Nephron (organoid): ENCODE data around the gene ZNF625.
A peak's percentile ranks its signal among the peaks of the same experiment; 100 is the strongest.

ENCODE experiments used
- H3K27ac Mint-ChIP-seq, 3 experiments: 2 replicates each; pipeline ENCODE4 v1.8.0; 2020; ENCODE audit warnings: mixed read lengths in 3 of 3, mild to moderate bottlenecking in 2 of 3, moderate library complexity in 1 of 3
- H3K27me3 Mint-ChIP-seq: 2 replicates; pipeline ENCODE4 v1.8.0; 2021; ENCODE audit warnings: low read depth, mild to moderate bottlenecking, moderate library complexity, mixed read lengths
- H3K36me3 Mint-ChIP-seq: 2 replicates; pipeline ENCODE4 v1.8.0; 2020; ENCODE audit warnings: low read depth, mixed read lengths
- H3K4me1 Mint-ChIP-seq: 2 replicates; pipeline ENCODE4 v1.8.0; 2020; ENCODE audit warnings: mixed read lengths
- H3K4me3 Mint-ChIP-seq, 3 experiments: 2 replicates each; pipeline ENCODE4 v1.8.0; 2020; ENCODE audit warnings: mild to moderate bottlenecking in 3 of 3, mixed read lengths in 3 of 3, moderate library complexity in 2 of 3
- H3K9me3 Mint-ChIP-seq: 2 replicates; pipeline ENCODE4 v1.8.0; 2020; ENCODE audit warnings: mixed read lengths
- TF ChIP-seq, protein P1 (sequence below), 3 experiments: fragments of 200-600 bp; sonication (generic); IDR thresholded peaks; one replicate each; pipeline ENCODE4 v1.5.0; 2021; ENCODE audit warnings: antibody characterized with exemption in 3 of 3; ENCODE audit not compliant: unreplicated experiment in 3 of 3

Gene ZNF625

DNA sequence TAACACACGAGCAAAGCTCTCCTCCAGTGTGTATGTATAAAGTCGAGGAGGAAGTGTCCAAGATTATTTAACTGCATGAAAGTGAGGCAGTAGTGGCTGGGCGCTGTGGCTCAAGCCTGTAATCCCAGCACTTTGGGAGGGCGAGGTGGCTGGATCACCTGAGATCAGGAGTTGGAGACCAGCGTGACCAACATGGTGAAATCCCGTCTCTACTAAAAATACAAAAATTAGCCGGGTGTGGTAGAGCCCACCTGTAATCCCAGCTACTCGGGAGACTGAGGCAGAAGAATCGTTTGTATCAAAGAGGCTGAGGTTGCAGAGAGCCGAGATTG lies 15.2 kb downstream of the ZNF625 start:
- TF ChIP-seq, protein P1, sequence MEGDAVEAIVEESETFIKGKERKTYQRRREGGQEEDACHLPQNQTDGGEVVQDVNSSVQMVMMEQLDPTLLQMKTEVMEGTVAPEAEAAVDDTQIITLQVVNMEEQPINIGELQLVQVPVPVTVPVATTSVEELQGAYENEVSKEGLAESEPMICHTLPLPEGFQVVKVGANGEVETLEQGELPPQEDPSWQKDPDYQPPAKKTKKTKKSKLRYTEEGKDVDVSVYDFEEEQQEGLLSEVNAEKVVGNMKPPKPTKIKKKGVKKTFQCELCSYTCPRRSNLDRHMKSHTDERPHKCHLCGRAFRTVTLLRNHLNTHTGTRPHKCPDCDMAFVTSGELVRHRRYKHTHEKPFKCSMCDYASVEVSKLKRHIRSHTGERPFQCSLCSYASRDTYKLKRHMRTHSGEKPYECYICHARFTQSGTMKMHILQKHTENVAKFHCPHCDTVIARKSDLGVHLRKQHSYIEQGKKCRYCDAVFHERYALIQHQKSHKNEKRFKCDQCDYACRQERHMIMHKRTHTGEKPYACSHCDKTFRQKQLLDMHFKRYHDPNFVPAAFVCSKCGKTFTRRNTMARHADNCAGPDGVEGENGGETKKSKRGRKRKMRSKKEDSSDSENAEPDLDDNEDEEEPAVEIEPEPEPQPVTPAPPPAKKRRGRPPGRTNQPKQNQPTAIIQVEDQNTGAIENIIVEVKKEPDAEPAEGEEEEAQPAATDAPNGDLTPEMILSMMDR (IDR thresholded peaks at IDR 0.05; ENCODE audit: unreplicated experiment in 3 of 3): no peak
- Mint-ChIP-seq H3K27me3 (peaks cover 3% of the 10 kb centered on the region), H3K4me1 (peaks cover 24% of the 10 kb centered on the region), H3K9me3 (peaks cover 36% of the 10 kb centered on the region), H3K4me3 (peak overlapping the region; percentile 96 to 98 (median 98)), H3K27ac (peak overlapping the region; percentile 59 to 91 (median 69)), H3K36me3 (peaks cover 91% of the 10 kb centered on the region)

DNA sequence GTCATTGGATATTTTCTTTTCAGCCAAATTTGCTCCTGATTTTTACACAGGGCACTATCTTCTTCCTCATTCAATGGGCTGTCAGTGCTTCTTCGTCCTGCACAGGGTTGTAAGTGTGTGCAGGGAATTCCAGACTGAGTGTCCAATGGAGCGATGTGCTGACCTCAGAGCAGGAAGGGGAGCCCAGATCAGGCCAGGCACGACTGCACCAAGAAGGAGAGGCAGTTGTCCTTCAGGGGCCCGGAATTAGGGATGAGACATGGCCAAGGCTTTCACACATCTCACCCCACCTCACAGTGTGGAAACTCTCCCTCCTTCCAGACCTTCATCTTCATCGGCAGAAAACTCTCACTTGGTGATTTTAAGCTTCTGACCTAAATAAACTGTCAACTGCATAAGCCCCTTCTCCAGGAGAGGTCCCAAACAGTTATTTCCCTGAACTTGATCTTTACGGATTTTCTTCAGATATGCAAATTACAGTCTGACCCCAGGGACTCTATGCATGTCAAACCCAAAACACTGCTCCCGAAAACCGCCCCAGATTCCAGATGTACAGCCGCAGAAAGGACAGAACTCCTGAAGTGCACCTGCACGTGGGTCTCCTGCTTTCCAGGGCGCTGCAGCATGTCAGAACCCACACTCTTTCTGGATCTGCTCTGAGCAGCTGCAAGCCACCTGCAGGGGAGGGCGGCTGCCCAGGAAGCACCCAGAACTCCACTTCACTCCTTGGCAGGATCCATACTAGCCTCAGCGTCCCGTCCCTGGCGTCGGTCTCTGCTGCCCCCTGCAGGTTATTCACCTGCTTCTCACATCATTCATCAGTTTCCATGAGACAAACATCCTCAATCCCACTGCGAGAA lies 15.8 kb downstream of the ZNF625 start:
- peaks cover 24% of the 10 kb centered on the region for H3K4me1 Mint-ChIP-seq
- H3K9me3 Mint-ChIP-seq: peaks cover 32% of the 10 kb centered on the region
- H3K27ac Mint-ChIP-seq: peak overlapping the region; percentile 69 to 95 (median 91)
- TF ChIP-seq, protein P1 (IDR thresholded peaks at IDR 0.05; ENCODE audit: unreplicated experiment in 3 of 3): peak; percentile 74 to 86 (median 76)
- H3K4me3 Mint-ChIP-seq: peak overlapping the region; percentile 96 to 98 (median 98)
- peaks cover 91% of the 10 kb centered on the region for H3K36me3 Mint-ChIP-seq
- peaks cover 3% of the 10 kb centered on the region for H3K27me3 Mint-ChIP-seq

DNA sequence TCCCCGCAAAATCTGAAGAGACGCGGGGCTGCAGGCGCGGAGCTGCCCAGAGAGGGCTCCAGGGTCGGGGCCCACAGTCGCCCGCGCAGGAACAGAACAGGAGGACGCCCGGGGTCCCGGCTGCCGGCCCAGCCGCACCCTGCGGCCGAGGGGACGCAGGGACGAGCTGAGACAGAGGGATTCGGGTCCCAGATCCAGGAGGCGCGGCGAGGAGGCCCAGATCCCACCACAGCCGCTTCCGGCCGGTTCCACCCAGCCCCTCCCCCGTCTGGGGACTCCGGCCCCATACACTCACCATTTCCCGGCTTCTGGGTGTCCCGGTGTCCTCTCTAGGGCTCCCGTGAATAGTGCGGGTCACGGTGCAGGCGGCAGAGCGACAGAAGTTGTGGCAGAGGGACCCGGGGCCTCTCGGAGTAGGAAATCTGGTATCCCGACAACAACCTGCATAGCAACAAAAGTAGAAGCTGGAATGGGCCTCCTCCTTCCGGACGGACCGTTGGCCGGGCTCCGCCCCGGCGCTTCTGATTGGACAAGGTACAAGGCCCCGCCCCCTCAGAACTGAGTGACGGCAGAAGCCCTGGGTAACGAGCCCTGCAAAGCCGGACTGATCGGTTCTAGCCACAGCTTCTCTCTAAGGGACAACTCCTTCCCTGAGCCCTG lies 16.5 kb downstream of the ZNF625 start, which contains the start of gene ZNF20:
ZNF20 (minus strand) TSS at position 466 of the 660 bp plus-strand sequence; CDS start at position 298, 168 bp downstream.
- H3K4me3 Mint-ChIP-seq: peak within 1 kb of the TSS; percentile 96 to 98 (median 98)
- H3K27me3 Mint-ChIP-seq: no peaks in the 10 kb centered on the region
- H3K36me3 Mint-ChIP-seq: peaks cover 91% of the 10 kb centered on the region
- H3K4me1 Mint-ChIP-seq: peaks cover 24% of the 10 kb centered on the region
- TF ChIP-seq, protein P1 (IDR thresholded peaks at IDR 0.05; ENCODE audit: unreplicated experiment in 3 of 3): no peak
- H3K27ac Mint-ChIP-seq: peak within 1 kb of the TSS; percentile 69 to 95 (median 91)
- peaks cover 30% of the 10 kb centered on the region for H3K9me3 Mint-ChIP-seq

DNA sequence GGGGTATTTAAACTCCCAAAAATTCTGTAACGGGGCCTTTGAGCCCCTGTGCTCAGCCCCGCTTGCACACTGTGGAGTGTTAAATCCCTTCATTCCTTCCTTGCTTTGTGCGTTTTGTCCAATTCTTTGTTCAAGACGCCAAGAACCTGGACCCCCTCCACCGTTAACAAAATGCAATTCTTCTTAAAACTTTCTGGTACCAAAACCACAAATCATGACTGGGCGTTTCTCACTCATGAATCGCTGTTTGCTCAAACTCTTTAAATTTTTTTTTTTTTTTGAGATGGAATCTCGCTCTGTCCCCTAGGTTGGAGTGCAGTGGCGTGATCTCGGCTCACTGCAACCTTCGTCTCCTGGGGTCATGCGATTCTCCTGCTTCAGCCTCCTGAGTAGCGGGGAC lies 17.3 kb downstream of the ZNF625 start:
- Mint-ChIP-seq H3K27ac (peak overlapping the region; percentile 69 to 95 (median 91)), H3K36me3 (peaks cover 91% of the 10 kb centered on the region), H3K4me1 (peaks cover 24% of the 10 kb centered on the region), H3K9me3 (peaks cover 35% of the 10 kb centered on the region), H3K4me3 (peak overlapping the region; percentile 96 to 98 (median 98)), H3K27me3 (no peaks in the 10 kb centered on the region)
- TF ChIP-seq, protein P1 (IDR thresholded peaks at IDR 0.05; ENCODE audit: unreplicated experiment in 3 of 3): no peak

DNA sequence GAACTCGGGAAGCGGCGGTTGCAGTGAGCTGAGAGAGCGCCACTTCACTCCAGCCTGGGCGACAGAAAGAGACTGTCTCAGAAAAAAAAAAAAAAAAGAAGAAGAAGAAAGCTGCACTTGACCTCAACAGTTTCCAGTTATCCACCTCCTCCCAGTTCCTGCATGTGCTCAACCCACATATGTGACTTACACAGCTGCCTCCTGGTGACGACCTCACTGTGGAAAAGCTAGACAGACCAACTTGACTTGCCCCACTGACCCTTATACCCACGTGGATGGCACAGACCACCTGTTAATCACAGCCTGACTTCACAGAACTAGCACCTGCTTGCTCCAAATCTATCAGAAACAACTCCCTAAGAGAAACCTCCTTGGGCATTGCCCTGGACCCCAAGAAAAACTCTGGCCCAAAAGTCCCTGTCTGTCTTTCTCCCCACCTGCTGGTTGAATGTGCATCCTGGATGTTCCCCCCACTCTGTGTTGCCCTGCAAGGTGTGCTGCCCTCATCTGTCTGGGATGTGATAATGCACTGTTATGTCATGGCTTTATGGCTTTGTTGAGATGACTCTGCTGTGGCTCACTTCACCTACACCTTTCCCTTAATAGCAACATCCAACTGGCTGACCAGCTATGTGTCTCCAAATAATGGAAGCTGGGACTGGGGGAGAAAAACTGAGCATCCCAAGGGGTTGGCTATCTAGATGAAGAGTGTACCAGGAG lies 19.2 kb downstream of the ZNF625 start:
- peak overlapping the region; percentile 76 to 98 (median 96) for H3K4me3 Mint-ChIP-seq
- peak overlapping the region in 1 of 3 experiments; percentile 50 for H3K27ac Mint-ChIP-seq
- TF ChIP-seq, protein P1 (IDR thresholded peaks at IDR 0.05; ENCODE audit: unreplicated experiment in 3 of 3): no peak
- H3K4me1 Mint-ChIP-seq: peaks cover 22% of the 10 kb centered on the region
- peaks cover 52% of the 10 kb centered on the region for H3K9me3 Mint-ChIP-seq
- H3K27me3 Mint-ChIP-seq: no peaks in the 10 kb centered on the region
- peaks cover 93% of the 10 kb centered on the region for H3K36me3 Mint-ChIP-seq
